Measurements from ENCODE around the gene IMMP2L. TPM values are rescaled to one million over a fixed set of nuclear protein-coding genes. Genes with fewer than 3 reads are reported as not detected.
"Not testable (repeated sequence)": the region's sequence is repeated elsewhere in the genome, so short reads cannot be mapped to it uniquely, and the experiment has no call there.

The IMMP2L gene
- total RNA-seq, 1 donor from 2014 or later = 16.7 TPM

- intact Hi-C loops (cut with micrococcal nuclease) = loop anchor here (1.0 kb wide), 2 partner anchors 9 to 49 kb away; no protein-coding TSS in a partner anchor
- Mint-ChIP-seq H3K4me3 (peak overlapping the region; percentile 71), H3K36me3 (ENCODE audit: low read depth) (peaks cover 9% of the 10 kb centered on the region), H3K9me3 (peaks cover 12% of the 10 kb centered on the region), H3K27ac (peak overlapping the region; percentile 91), H3K4me1 (peaks cover 46% of the 10 kb centered on the region), H3K27me3 (no peaks in the 10 kb centered on the region)
- no peak for DNase-seq
These were observed 488.1 kb downstream of the IMMP2L start for GRCh38 chr7:111074071-111074747.

- H3K4me1 Mint-ChIP-seq = peaks cover 47% of the 10 kb centered on the region
- peaks cover 13% of the 10 kb centered on the region for H3K36me3 Mint-ChIP-seq (ENCODE audit: low read depth)
- H3K9me3 Mint-ChIP-seq = peaks cover 15% of the 10 kb centered on the region
- intact Hi-C loops (cut with micrococcal nuclease); H3K27me3 Mint-ChIP-seq; H3K27ac Mint-ChIP-seq; H3K4me3 Mint-ChIP-seq; DNase-seq: not testable (repeated sequence)
These were observed 489.6 kb downstream of the IMMP2L start for GRCh38 chr7:111072658-111073057.

GRCh38 chr7:111071556-111071955 lies 490.7 kb downstream of the IMMP2L start:
- intact Hi-C loops (cut with micrococcal nuclease) = no loop called here
- peaks cover 17% of the 10 kb centered on the region for H3K36me3 Mint-ChIP-seq (ENCODE audit: low read depth)
- peaks cover 43% of the 10 kb centered on the region for H3K4me1 Mint-ChIP-seq
- H3K4me3 Mint-ChIP-seq = no peak overlapping the region
- H3K27me3 Mint-ChIP-seq = no peaks in the 10 kb centered on the region
- no peak for DNase-seq
- peaks cover 20% of the 10 kb centered on the region for H3K9me3 Mint-ChIP-seq
- H3K27ac Mint-ChIP-seq = no peak overlapping the region

GRCh38 chr7:111068618-111069017 lies 493.7 kb downstream of the IMMP2L start:
- Mint-ChIP-seq H3K27me3 (no peaks in the 10 kb centered on the region), H3K9me3 (peaks cover 24% of the 10 kb centered on the region), H3K4me3 (no peak overlapping the region), H3K36me3 (ENCODE audit: low read depth) (peaks cover 26% of the 10 kb centered on the region), H3K27ac (no peak overlapping the region), H3K4me1 (peaks cover 19% of the 10 kb centered on the region)
- intact Hi-C loops (cut with micrococcal nuclease) = no loop called here
- no peak for DNase-seq

- Mint-ChIP-seq H3K36me3 (ENCODE audit: low read depth) (peaks cover 28% of the 10 kb centered on the region), H3K4me1 (peaks cover 17% of the 10 kb centered on the region), H3K9me3 (peaks cover 24% of the 10 kb centered on the region), H3K4me3 (no peak overlapping the region), H3K27ac (no peak overlapping the region), H3K27me3 (no peaks in the 10 kb centered on the region)
- intact Hi-C loops (cut with micrococcal nuclease) = no loop called here
- DNase-seq = no peak
These were observed 494.6 kb downstream of the IMMP2L start for GRCh38 chr7:111067682-111068081.

- intact Hi-C loops (cut with micrococcal nuclease) = no loop called here
- H3K36me3 Mint-ChIP-seq (ENCODE audit: low read depth) = peaks cover 31% of the 10 kb centered on the region
- no peak for DNase-seq
- H3K27me3 Mint-ChIP-seq = no peaks in the 10 kb centered on the region
- H3K4me1 Mint-ChIP-seq = peaks cover 17% of the 10 kb centered on the region
- no peak overlapping the region for H3K27ac Mint-ChIP-seq
- H3K9me3 Mint-ChIP-seq = peaks cover 27% of the 10 kb centered on the region
- H3K4me3 Mint-ChIP-seq = no peak overlapping the region
These were observed 495.0 kb downstream of the IMMP2L start for GRCh38 chr7:111067251-111067650.

GRCh38 chr7:111063166-111063565 lies 499.1 kb downstream of the IMMP2L start:
- Mint-ChIP-seq H3K27ac (no peak overlapping the region), H3K36me3 (ENCODE audit: low read depth) (peaks cover 38% of the 10 kb centered on the region)

GRCh38 chr7:111059833-111060232 lies 502.5 kb downstream of the IMMP2L start:
- intact Hi-C loops (cut with micrococcal nuclease) = no loop called here
- Mint-ChIP-seq H3K36me3 (ENCODE audit: low read depth) (peaks cover 26% of the 10 kb centered on the region), H3K9me3 (peaks cover 33% of the 10 kb centered on the region), H3K4me1 (peaks cover 11% of the 10 kb centered on the region), H3K27ac (no peak overlapping the region), H3K4me3 (no peak overlapping the region), H3K27me3 (no peaks in the 10 kb centered on the region)
- DNase-seq = no peak

More at GRCh38 chr7:111063166-111063565, 499.1 kb downstream of the IMMP2L start:
- Mint-ChIP-seq H3K4me3 (no peak overlapping the region), H3K4me1 (peaks cover 11% of the 10 kb centered on the region), H3K27me3 (no peaks in the 10 kb centered on the region), H3K9me3 (peaks cover 34% of the 10 kb centered on the region)
- intact Hi-C loops (cut with micrococcal nuclease) = no loop called here
- DNase-seq = no peak

- DNase-seq = no peak
- H3K4me1 Mint-ChIP-seq = peaks cover 14% of the 10 kb centered on the region
- H3K36me3 Mint-ChIP-seq (ENCODE audit: low read depth) = peaks cover 7% of the 10 kb centered on the region
- no peak overlapping the region for H3K27ac Mint-ChIP-seq
- no peak overlapping the region for H3K4me3 Mint-ChIP-seq
- intact Hi-C loops (cut with micrococcal nuclease) = no loop called here
- H3K27me3 Mint-ChIP-seq = no peaks in the 10 kb centered on the region
- H3K9me3 Mint-ChIP-seq = peaks cover 18% of the 10 kb centered on the region
These were observed 505.2 kb downstream of the IMMP2L start for GRCh38 chr7:111057066-111057465.

GRCh38 chr7:111056371-111056770 lies 505.9 kb downstream of the IMMP2L start:
- intact Hi-C loops (cut with micrococcal nuclease) = no loop called here
- Mint-ChIP-seq H3K27ac (no peak overlapping the region), H3K36me3 (ENCODE audit: low read depth) (peaks cover 2% of the 10 kb centered on the region), H3K4me3 (no peak overlapping the region), H3K9me3 (peaks cover 11% of the 10 kb centered on the region), H3K4me1 (peaks cover 14% of the 10 kb centered on the region), H3K27me3 (no peaks in the 10 kb centered on the region)
- no peak for DNase-seq

- Mint-ChIP-seq H3K4me3 (no peak overlapping the region), H3K36me3 (ENCODE audit: low read depth) (peaks cover 5% of the 10 kb centered on the region), H3K9me3 (peaks cover 12% of the 10 kb centered on the region), H3K27ac (no peak overlapping the region), H3K4me1 (peaks cover 19% of the 10 kb centered on the region), H3K27me3 (no peaks in the 10 kb centered on the region)
- intact Hi-C loops (cut with micrococcal nuclease) = no loop called here
- no peak for DNase-seq
These were observed 509.3 kb downstream of the IMMP2L start for GRCh38 chr7:111053035-111053434.

- Mint-ChIP-seq H3K4me1 (peaks cover 15% of the 10 kb centered on the region), H3K27ac (no peak overlapping the region), H3K36me3 (ENCODE audit: low read depth) (peaks cover 7% of the 10 kb centered on the region), H3K9me3 (peaks cover 16% of the 10 kb centered on the region), H3K4me3 (no peak overlapping the region), H3K27me3 (no peaks in the 10 kb centered on the region)
- intact Hi-C loops (cut with micrococcal nuclease) = no loop called here
- no peak for DNase-seq
These were observed 510.5 kb downstream of the IMMP2L start for GRCh38 chr7:111051832-111052231.

GRCh38 chr7:111050875-111051416 lies 511.3 kb downstream of the IMMP2L start:
- no peak for DNase-seq
- H3K4me1 Mint-ChIP-seq = peaks cover 15% of the 10 kb centered on the region
- no peaks in the 10 kb centered on the region for H3K27me3 Mint-ChIP-seq
- H3K9me3 Mint-ChIP-seq = peaks cover 19% of the 10 kb centered on the region
- peaks cover 9% of the 10 kb centered on the region for H3K36me3 Mint-ChIP-seq (ENCODE audit: low read depth)
- H3K27ac Mint-ChIP-seq = no peak overlapping the region
- intact Hi-C loops (cut with micrococcal nuclease) = no loop called here
- H3K4me3 Mint-ChIP-seq = no peak overlapping the region

GRCh38 chr7:111049971-111050680 lies 512.2 kb downstream of the IMMP2L start:
- DNase-seq = no peak
- Mint-ChIP-seq H3K4me1 (peaks cover 13% of the 10 kb centered on the region), H3K27ac (no peak overlapping the region), H3K4me3 (no peak overlapping the region), H3K36me3 (ENCODE audit: low read depth) (peaks cover 9% of the 10 kb centered on the region), H3K27me3 (no peaks in the 10 kb centered on the region), H3K9me3 (peaks cover 15% of the 10 kb centered on the region)
- intact Hi-C loops (cut with micrococcal nuclease) = no loop called here

Measured in activated CD4-positive, alpha-beta T cell treated with anti-CD3 and anti-CD28 coated beads, Interleukin-2, amount 10 ng/mL, durations not matched to agents 24 days and 14 days (primary cell).